ENCODE measurements around the gene EMX1.

The EMX1 gene

DNA sequence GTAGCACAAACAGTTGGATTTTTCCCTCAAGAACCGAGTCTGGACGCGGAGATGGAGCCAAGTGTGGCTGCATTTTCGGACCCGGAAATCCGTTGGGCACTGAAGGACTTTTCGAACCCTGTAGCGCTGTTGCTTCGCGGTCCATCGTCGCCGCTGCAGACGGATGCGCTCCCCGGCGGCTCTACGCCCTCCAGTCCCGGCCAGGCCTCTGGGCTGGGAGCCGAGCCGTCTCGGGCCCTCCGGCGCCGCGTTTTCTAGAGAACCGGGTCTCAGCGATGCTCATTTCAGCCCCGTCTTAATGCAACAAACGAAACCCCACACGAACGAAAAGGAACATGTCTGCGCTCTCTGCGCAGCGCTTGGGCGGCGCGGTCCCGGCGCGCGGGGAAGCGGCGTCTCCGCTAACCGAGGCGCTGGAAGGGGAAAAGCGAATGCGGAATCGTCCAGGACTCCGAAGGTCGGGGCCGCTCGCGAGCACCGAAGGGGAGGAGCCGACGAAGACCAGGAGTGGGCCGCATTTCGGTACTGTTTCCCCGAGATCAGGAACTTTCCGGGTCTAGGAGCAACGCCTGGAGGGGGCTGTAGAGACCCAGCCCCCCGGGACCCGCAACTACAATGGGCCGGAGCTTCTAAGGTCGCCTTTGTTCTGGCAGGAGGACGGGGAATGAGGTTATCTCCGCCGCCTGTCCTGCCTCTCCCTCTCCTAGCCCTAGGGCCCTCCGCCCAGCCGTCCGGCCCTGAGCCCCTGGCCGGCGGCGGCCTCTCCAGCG, 3.2 kb downstream of the EMX1 start:
- Histone ChIP-seq H3K36me3 (ENCODE audit: control insufficient read depth in 1 of 2, insufficient read depth in 2 of 2, low read length in 2 of 2) (no peaks in the 10 kb centered on the region), H3K9me3 (ENCODE audit: control insufficient read depth in 1 of 2, low read length in 2 of 2) (no peaks in the 10 kb centered on the region), H3K27me3 (ENCODE audit: low read depth, low read length) (peaks cover 90% of the 10 kb centered on the region), H3K4me1 (ENCODE audit: control insufficient read depth in 1 of 2, insufficient read depth in 2 of 2, low read length in 2 of 2) (peaks cover 0 to 62% of the 10 kb centered on the region in 2 donors), H3K4me3 (ENCODE audit: low read depth in 1 of 2, low read length in 2 of 2) (peak overlapping the region in 1 of 2 donors; percentile 53), H3K27ac (ENCODE audit: low read length) (no peak overlapping the region)

DNA sequence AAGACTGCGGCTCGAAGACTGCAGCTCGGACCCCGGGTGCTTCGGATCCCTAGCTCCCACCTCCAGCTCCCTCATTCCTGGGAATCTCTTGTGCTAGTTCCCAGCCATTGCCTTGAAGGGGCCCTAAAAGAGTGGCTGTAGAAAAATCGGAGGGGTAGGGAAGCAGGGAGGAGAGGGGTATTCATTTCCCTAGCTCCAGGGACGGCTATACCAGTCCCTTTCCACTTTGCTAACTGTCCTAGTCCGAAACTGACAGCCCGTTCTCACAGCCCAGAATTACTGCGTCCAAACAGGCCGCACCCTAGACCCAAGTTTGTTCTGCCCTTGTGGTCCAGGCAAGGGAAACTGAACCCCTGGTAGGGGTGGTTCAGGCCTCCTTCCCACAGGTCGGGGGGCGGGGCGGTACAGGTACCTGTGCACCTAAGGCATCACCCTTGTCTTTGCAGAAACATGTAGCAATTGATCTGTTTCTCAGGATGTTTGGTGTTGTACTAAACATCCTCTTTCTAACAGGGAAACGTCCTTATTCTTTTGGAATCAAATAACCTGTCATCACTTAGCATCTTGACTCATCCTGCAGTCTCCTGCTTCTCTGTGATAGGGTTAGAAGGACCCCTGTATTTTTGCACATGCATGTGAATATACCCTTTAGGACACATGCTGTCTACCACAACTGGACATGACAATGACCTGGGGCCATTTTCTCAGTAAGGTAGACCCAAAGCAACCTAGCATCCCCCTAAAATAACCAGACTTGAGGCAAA, 4.0 kb downstream of the EMX1 start:
- Histone ChIP-seq H3K27ac (ENCODE audit: low read length) (no peak overlapping the region), H3K27me3 (ENCODE audit: low read depth, low read length) (peaks cover 89% of the 10 kb centered on the region), H3K9me3 (ENCODE audit: control insufficient read depth in 1 of 2, low read length in 2 of 2) (no peaks in the 10 kb centered on the region), H3K36me3 (ENCODE audit: control insufficient read depth in 1 of 2, insufficient read depth in 2 of 2, low read length in 2 of 2) (no peaks in the 10 kb centered on the region), H3K4me1 (ENCODE audit: control insufficient read depth in 1 of 2, insufficient read depth in 2 of 2, low read length in 2 of 2) (peaks cover 0 to 55% of the 10 kb centered on the region in 2 donors), H3K4me3 (ENCODE audit: low read depth in 1 of 2, low read length in 2 of 2) (peak overlapping the region in 1 of 2 donors; percentile 53)

DNA sequence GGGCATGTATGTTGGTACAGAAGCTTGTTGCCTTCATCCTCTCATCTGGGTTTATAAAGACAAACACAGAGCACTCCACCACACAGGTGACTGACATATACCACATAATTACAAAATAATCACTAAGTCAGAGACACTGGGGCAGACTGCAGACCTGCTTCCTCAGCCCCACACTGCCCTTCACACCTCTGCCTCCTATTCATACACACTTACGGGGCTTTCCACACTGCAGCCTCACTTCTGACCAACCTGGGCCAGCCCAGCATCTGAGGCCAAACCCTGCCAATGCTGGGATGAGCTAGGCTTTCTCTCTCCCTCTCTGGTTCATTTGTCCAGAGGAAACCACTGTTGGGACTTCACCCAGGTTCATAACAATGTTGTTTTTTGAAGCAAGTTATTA, 4.5 kb downstream of the EMX1 start:
- no peak overlapping the region for H3K4me3 ChIP-seq (ENCODE audit: low read depth in 1 of 2, low read length in 2 of 2)
- H3K27me3 ChIP-seq (ENCODE audit: low read depth, low read length) = peaks cover 89% of the 10 kb centered on the region
- H3K27ac ChIP-seq (ENCODE audit: low read length) = no peak overlapping the region
- H3K9me3 ChIP-seq (ENCODE audit: control insufficient read depth in 1 of 2, low read length in 2 of 2) = no peaks in the 10 kb centered on the region
- no peaks in the 10 kb centered on the region for H3K36me3 ChIP-seq (ENCODE audit: control insufficient read depth in 1 of 2, insufficient read depth in 2 of 2, low read length in 2 of 2)
- H3K4me1 ChIP-seq (ENCODE audit: control insufficient read depth in 1 of 2, insufficient read depth in 2 of 2, low read length in 2 of 2) = peaks cover 0 to 49% of the 10 kb centered on the region in 2 donors

DNA sequence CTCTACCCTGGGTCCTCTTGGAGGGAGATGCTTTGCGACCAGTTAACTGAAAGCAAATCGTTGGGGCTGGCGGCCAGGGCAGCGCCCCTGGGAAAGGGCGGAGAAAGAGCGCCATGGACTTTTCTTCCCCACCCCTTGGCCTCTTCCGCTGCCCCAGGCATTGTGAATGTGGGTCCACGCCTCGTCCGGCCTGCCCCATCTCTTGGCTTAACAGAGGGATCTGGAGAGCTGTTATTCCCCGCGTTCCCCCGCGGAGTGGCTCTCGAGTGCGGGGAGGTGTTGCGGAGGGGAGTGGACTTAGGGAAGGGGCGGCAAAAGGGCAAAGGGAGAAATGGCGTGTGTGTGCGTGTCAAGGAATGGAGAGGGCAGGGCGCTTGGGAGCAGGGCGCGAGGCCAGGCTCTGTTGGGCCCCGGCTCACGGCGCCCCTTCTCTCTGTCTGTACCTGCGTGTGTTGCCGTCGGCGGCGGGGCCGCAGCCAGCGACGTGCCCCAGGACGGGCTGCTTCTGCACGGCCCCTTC, 6.6 kb downstream of the EMX1 start:
- H3K27ac ChIP-seq (ENCODE audit: low read length) = no peak overlapping the region
- peak overlapping the region in 1 of 2 donors; percentile 17 for H3K4me3 ChIP-seq (ENCODE audit: low read depth in 1 of 2, low read length in 2 of 2)
- H3K36me3 ChIP-seq (ENCODE audit: control insufficient read depth in 1 of 2, insufficient read depth in 2 of 2, low read length in 2 of 2) = no peaks in the 10 kb centered on the region
- peaks cover 90% of the 10 kb centered on the region for H3K27me3 ChIP-seq (ENCODE audit: low read depth, low read length)
- peaks cover 0 to 28% of the 10 kb centered on the region in 2 donors for H3K4me1 ChIP-seq (ENCODE audit: control insufficient read depth in 1 of 2, insufficient read depth in 2 of 2, low read length in 2 of 2)
- no peaks in the 10 kb centered on the region for H3K9me3 ChIP-seq (ENCODE audit: control insufficient read depth in 1 of 2, low read length in 2 of 2)

DNA sequence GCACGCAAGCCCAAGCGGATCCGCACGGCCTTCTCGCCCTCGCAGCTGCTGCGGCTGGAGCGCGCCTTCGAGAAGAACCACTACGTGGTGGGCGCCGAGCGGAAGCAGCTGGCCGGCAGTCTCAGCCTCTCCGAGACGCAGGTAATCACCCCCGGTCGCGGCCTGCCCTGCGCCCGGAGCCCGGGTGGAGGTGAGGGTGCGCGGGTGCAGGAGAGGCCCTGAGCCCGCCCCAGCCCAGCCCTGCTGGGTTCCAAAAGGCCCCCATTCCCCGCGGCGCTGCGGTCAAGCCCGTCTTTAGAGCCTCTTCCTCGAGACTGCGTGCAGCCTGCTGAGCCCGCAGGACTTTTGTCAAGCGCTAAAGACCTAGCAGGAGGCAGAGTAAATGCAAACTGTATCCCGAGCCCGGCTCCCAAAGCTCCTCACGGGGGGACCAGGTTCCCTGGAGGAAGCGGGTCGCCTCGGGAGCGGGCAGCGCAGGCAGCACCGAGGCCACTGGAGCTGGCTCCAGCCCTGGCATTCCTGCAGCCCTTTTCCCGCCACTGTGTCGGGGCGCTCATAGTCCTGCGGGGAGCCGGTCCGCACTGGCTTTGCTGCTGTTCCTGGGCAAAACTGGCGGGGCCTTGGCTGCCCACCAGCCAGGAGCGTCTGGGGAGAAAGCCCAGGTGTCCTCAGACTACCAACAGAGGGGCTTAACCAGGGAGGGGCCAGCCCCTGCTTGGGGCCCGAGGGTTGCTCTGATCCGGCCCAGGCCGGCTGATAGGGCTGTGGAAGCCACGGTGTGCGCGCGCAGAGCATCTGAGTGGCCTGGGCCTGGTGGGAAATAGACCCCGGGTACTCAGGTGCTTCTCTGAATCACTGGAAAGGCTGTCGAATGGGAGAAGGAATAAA, 7.3 kb downstream of the EMX1 start:
- Histone ChIP-seq H3K36me3 (ENCODE audit: control insufficient read depth in 1 of 2, insufficient read depth in 2 of 2, low read length in 2 of 2) (no peaks in the 10 kb centered on the region), H3K27me3 (ENCODE audit: low read depth, low read length) (peaks cover 83% of the 10 kb centered on the region), H3K4me1 (ENCODE audit: control insufficient read depth in 1 of 2, insufficient read depth in 2 of 2, low read length in 2 of 2) (peaks cover 0 to 28% of the 10 kb centered on the region in 2 donors), H3K9me3 (ENCODE audit: control insufficient read depth in 1 of 2, low read length in 2 of 2) (no peaks in the 10 kb centered on the region), H3K4me3 (ENCODE audit: low read depth in 1 of 2, low read length in 2 of 2) (peak overlapping the region in 1 of 2 donors; percentile 17), H3K27ac (ENCODE audit: low read length) (no peak overlapping the region)

DNA sequence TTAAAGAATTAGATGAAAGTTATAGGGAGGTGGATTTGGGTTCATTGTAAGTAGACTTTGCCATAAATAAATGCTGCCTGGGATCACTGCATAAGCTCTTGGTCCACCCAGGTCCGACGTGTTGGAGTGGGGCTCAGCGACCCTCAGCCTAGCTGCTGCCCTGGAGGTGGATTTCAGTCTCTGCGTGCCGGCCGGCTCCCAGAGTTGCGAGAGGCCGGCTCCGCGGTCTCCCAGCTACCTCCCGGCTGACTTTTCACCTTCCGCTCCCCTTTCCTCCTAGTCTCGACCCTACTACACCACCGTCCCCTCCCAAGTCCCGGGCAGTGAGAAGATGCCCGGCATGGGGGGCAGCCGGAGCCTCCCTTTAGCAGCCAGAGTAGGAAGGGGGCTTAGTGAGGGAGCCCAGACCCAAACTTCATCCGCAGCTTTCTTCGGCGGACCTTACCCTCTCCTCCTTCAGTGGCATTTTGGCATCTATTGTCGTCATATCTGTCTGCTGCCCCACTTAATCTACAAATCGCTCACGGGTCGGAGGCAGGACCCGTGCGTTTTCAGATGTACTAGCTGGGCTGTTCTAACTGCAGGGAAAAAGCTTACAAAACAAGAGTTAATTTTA, 8.1 kb downstream of the EMX1 start:
- Histone ChIP-seq H3K4me3 (ENCODE audit: low read depth in 1 of 2, low read length in 2 of 2) (no peak overlapping the region), H3K27ac (ENCODE audit: low read length) (no peak overlapping the region), H3K36me3 (ENCODE audit: control insufficient read depth in 1 of 2, insufficient read depth in 2 of 2, low read length in 2 of 2) (no peaks in the 10 kb centered on the region), H3K9me3 (ENCODE audit: control insufficient read depth in 1 of 2, low read length in 2 of 2) (no peaks in the 10 kb centered on the region), H3K4me1 (ENCODE audit: control insufficient read depth in 1 of 2, insufficient read depth in 2 of 2, low read length in 2 of 2) (peaks cover 0 to 20% of the 10 kb centered on the region in 2 donors), H3K27me3 (ENCODE audit: low read depth, low read length) (peaks cover 75% of the 10 kb centered on the region)

DNA sequence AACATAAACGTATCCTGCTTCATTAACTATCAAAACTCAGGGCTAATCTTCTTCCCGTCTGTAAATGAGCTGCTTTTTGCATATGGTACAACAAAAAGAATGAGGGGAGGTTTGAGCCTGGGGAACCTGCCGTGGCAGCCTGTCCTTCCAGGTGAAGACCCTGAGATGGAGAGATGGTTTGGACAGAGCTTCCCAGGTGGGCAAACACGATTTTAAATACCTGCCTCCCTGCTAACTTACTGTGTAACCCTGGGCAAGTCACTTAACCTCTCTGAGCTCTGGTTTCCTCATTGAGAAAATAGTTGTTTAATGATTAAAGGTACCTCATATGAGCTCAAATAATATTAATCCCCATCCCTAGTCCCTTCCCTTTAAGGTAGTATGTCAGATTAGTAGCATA, 9.0 kb downstream of the EMX1 start:
- no peaks in the 10 kb centered on the region for H3K9me3 ChIP-seq (ENCODE audit: control insufficient read depth in 1 of 2, low read length in 2 of 2)
- H3K27me3 ChIP-seq (ENCODE audit: low read depth, low read length) = peaks cover 65% of the 10 kb centered on the region
- no peak overlapping the region for H3K4me3 ChIP-seq (ENCODE audit: low read depth in 1 of 2, low read length in 2 of 2)
- H3K4me1 ChIP-seq (ENCODE audit: control insufficient read depth in 1 of 2, insufficient read depth in 2 of 2, low read length in 2 of 2) = peaks cover 0 to 13% of the 10 kb centered on the region in 2 donors
- H3K27ac ChIP-seq (ENCODE audit: low read length) = no peak overlapping the region
- H3K36me3 ChIP-seq (ENCODE audit: control insufficient read depth in 1 of 2, insufficient read depth in 2 of 2, low read length in 2 of 2) = no peaks in the 10 kb centered on the region

DNA sequence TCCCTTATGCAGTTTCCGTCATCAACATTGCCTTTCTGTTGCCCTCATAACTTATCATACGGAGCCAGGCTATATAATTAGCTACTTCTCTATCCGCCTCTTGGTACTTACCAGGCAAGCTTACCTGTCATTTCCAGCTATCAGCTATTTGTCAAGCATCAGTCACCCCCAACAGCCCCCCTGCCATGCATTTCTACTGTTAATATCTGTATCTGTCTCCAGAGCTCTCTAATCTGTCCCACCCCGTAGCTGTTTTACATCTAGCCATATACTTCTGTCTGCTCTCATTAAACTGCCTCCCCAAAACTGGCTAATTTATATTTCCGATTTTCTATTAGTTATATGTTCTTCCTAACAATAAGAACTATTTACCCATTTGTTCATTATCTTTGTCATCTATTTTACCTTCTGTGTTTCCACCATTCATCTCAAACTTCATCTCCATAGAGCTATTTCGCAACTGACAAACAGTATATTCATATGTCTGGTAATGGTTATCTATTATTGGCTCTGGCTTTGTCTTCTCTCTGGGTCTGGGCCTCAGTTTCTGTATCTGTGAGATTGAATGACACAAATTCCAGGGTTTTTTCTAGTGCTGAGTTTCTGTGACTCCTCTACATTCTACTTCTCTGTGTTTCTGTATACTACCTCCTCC, 9.6 kb downstream of the EMX1 start:
- Histone ChIP-seq H3K9me3 (ENCODE audit: control insufficient read depth in 1 of 2, low read length in 2 of 2) (no peaks in the 10 kb centered on the region), H3K36me3 (ENCODE audit: control insufficient read depth in 1 of 2, insufficient read depth in 2 of 2, low read length in 2 of 2) (no peaks in the 10 kb centered on the region), H3K4me3 (ENCODE audit: low read depth in 1 of 2, low read length in 2 of 2) (no peak overlapping the region), H3K27me3 (ENCODE audit: low read depth, low read length) (peaks cover 60% of the 10 kb centered on the region), H3K4me1 (ENCODE audit: control insufficient read depth in 1 of 2, insufficient read depth in 2 of 2, low read length in 2 of 2) (peaks cover 0 to 13% of the 10 kb centered on the region in 2 donors), H3K27ac (ENCODE audit: low read length) (no peak overlapping the region)

DNA sequence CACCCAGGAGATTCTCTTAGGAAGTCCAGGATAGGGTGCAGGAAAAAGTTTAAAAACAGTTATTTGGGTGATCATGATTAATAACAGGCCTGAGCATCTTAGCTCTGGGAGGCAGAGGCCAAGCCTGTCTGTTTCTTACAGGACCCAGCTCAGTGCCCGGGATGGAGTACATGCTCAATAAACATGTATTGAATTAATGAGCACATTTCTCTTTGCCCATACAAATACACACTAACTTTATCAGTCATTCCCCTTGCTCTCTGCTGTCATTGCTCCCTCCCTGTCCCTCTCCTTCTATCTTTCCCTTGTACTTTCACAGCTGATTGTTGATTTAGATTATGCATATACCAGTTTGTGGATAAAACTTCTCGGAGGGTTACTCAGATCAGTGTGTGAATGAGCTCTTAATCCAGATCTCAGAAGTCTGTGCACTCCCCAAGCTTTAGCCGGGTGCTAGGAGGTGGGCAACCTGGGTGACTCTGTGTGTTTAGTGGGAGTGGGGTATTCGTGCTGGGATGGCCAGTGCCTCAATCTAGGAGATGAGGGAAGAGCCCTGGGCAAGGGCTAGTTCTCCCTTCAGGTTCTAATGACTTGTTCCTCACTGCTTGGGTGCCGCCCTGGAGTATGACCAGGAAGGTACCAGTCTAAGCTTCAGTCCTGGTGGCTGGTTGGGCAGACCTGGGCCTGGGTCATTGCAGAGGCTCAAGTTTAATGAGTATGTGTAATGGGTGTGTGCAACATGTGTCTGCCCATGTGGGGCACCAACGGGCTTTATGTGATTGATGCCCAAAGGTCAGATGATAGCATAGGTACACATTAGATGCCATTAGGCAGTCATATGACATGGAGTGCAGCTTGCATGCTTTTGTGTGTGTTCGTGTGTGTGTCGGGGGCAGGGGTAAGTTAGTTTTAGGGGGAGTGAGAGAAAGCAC, 10.6 kb downstream of the EMX1 start:
- Histone ChIP-seq H3K27me3 (ENCODE audit: low read depth, low read length) (peaks cover 50% of the 10 kb centered on the region), H3K4me3 (ENCODE audit: low read depth in 1 of 2, low read length in 2 of 2) (no peak overlapping the region), H3K4me1 (ENCODE audit: control insufficient read depth in 1 of 2, insufficient read depth in 2 of 2, low read length in 2 of 2) (peaks cover 0 to 13% of the 10 kb centered on the region in 2 donors), H3K36me3 (ENCODE audit: control insufficient read depth in 1 of 2, insufficient read depth in 2 of 2, low read length in 2 of 2) (no peaks in the 10 kb centered on the region), H3K9me3 (ENCODE audit: control insufficient read depth in 1 of 2, low read length in 2 of 2) (no peaks in the 10 kb centered on the region), H3K27ac (ENCODE audit: low read length) (no peak overlapping the region)

All from muscle layer of duodenum (tissue), 2 donors.